AG04449 (cell line): Measurements from ENCODE around the gene JAM2.

Experiments
- CTCF ChIA-PET: fragments of 350-600 bp; formaldehyde crosslinking; extraction: SDS; loops from one replicate; lab custom pipeline; 2021; ENCODE audit warnings: antibody characterized with exemption; lab: Yijun Ruan, JAX
- POLR2A ChIA-PET: fragments of 400-600, 350-600 bp; formaldehyde crosslinking; extraction: SDS; loops from one replicate; lab custom pipeline; 2020; ENCODE audit warnings: antibody characterized with exemption, inconsistent platforms; lab: Yijun Ruan, JAX
- DNase-seq: peaks from one replicate; pipeline ENCODE4 v3.0.0-alpha.2; 2010; ENCODE audit warnings: low read depth, low spot score
- H3K4me3 ChIP-seq: 2 replicates; pipeline ENCODE4 v1.5.1; 2011; ENCODE audit warnings: low read depth, mild to moderate bottlenecking, control low read depth, low read length
- TF ChIP-seq, protein P1 (sequence below): IDR thresholded peaks from one replicate; pipeline ENCODE4 v1.5.1; 2011; ENCODE audit warnings: mild to moderate bottlenecking, moderate library complexity, low read length, control low read depth, inconsistent platforms; ENCODE audit not compliant: insufficient read depth; ENCODE audit errors: missing control alignments

Gene JAM2

GRCh38 chr21:25657140-25657539 is 18.1 kb downstream of the JAM2 start:
- ChIA-PET CTCF (interaction anchor here (0.7 kb wide), 1 partner anchor 21 kb away, joined by 3 read pairs; no protein-coding TSS in a partner anchor), POLR2A (no interaction called here)
- TF ChIP-seq, protein P1, sequence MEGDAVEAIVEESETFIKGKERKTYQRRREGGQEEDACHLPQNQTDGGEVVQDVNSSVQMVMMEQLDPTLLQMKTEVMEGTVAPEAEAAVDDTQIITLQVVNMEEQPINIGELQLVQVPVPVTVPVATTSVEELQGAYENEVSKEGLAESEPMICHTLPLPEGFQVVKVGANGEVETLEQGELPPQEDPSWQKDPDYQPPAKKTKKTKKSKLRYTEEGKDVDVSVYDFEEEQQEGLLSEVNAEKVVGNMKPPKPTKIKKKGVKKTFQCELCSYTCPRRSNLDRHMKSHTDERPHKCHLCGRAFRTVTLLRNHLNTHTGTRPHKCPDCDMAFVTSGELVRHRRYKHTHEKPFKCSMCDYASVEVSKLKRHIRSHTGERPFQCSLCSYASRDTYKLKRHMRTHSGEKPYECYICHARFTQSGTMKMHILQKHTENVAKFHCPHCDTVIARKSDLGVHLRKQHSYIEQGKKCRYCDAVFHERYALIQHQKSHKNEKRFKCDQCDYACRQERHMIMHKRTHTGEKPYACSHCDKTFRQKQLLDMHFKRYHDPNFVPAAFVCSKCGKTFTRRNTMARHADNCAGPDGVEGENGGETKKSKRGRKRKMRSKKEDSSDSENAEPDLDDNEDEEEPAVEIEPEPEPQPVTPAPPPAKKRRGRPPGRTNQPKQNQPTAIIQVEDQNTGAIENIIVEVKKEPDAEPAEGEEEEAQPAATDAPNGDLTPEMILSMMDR: no peak
- H3K4me3 ChIP-seq: no peak overlapping the region
- no peak for DNase-seq

GRCh38 chr21:25658427-25659035 is 19.5 kb downstream of the JAM2 start:
- no peak overlapping the region for H3K4me3 ChIP-seq
- CTCF ChIA-PET: interaction anchor here (0.9 kb wide), 1 partner anchor 42 kb away, joined by 3 read pairs; no protein-coding TSS in a partner anchor
- TF ChIP-seq, protein P1: no peak
- POLR2A ChIA-PET: no interaction called here
- DNase-seq: no peak

GRCh38 chr21:25660233-25660632 is 21.2 kb downstream of the JAM2 start:
- TF ChIP-seq, protein P1: no peak
- ChIA-PET POLR2A (no interaction called here), CTCF (no interaction called here)
- H3K4me3 ChIP-seq: no peak overlapping the region
- DNase-seq: no peak

DNA sequence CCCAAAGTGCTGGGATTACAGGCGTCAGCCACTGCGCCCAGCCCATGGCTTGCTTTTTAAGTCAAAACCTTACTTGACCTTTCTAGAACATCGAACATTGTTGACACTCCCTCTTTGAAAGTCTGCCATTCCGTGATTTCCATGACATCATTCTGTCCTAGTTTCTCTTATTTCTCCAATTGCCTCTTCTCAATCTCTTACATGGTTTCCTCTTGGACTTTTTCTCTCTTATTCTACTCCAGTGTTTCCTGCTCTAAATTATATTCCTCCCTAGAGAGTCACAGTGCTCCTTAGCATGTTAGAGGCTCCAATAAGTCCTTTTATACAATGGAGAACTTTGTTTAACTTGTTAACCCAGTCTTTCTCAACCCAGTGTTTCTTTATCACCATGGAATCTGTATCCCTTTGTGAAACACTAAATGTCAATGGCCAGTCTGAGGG is 25.5 kb downstream of the JAM2 start:
- TF ChIP-seq, protein P1: no peak
- DNase-seq: no peak
- CTCF ChIA-PET: interaction anchor here (1.3 kb wide), 1 partner anchor 56 kb away, joined by 4 read pairs; no protein-coding TSS in a partner anchor
- no peak overlapping the region for H3K4me3 ChIP-seq
- POLR2A ChIA-PET: no interaction called here

DNA sequence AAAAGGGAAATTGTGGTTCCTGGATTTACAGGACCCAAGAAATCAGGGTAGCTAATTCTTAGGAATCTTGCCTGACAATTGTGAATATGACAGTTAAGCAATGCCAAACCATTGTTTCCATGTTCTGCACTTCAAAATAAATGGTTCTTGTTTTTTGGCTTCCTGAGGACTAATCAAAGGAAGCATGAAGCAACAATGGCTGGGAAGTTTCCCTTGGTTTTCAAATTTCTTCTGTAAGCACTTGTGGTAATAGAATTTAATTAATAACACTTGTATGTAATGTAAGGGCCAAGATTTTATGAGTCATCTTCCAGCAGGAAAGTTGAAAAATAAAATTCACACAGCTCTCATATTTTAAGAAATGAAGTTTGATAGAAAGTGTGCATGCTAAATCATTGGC is 31.7 kb downstream of the JAM2 start:
- CTCF ChIA-PET: no interaction called here
- TF ChIP-seq, protein P1: no peak
- no peak for DNase-seq
- POLR2A ChIA-PET: interaction anchor here (0.6 kb wide), 1 partner anchor 109 kb away, joined by 5 read pairs; no protein-coding TSS in a partner anchor
- H3K4me3 ChIP-seq: no peak overlapping the region

DNA sequence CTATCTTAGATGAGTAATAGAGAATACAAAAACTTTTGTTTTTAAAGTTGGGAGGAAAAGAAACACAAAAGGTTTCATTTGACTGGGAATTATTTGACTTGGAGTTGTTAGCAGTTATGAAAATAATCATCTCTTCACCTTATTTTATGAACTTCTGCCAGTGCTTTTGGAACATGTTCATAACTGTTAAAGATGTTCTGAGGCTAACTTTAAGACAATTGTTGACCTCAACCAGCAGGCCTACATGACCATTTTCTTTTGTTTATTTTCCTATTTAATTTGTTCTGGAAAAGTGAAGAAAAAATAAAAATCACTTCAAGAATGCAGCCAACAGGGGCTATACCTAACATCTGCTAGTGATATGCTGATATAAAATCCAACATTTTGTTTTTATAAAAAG is 37.4 kb downstream of the JAM2 start:
- TF ChIP-seq, protein P1: no peak
- no peak overlapping the region for H3K4me3 ChIP-seq
- POLR2A ChIA-PET: no interaction called here

More for the DNA sequence above, 37.4 kb downstream of the JAM2 start:
- CTCF ChIA-PET: no interaction called here
- DNase-seq: no peak
